Transverse colon (tissue), 4 donors: ENCODE results near the gene CHSY1. TPM values are rescaled to one million over a fixed set of nuclear protein-coding genes. Genes with fewer than 3 reads are reported as not detected.
A peak's percentile ranks its signal among the peaks of the same experiment; 100 is the strongest.

Source experiments
- DNase-seq: peaks from one replicate; pipeline ENCODE4 v3.0.0-alpha.2; 2019
- H3K27ac ChIP-seq, 4 donors: fragments of 200-600 bp; sonication (generic); 2 replicates each; pipeline ENCODE4 v1.5.1; 2016 to 2018; ENCODE audit warnings: inconsistent platforms in 4 of 4
- H3K27me3 ChIP-seq: fragments of 200-600 bp; sonication (generic); 2 replicates; pipeline ENCODE4 v1.5.1; 2017; ENCODE audit warnings: inconsistent platforms
- H3K36me3 ChIP-seq, 4 donors: fragments of 200-600 bp; sonication (generic); 2 replicates each; pipeline ENCODE4 v1.5.1; 2017 to 2019; ENCODE audit warnings: inconsistent platforms in 4 of 4
- H3K4me1 ChIP-seq, 4 donors: fragments of 200-600 bp; sonication (generic); 2 replicates each; pipeline ENCODE4 v1.5.1; 2017 to 2020; ENCODE audit warnings: inconsistent platforms in 4 of 4
- H3K4me3 ChIP-seq, 4 donors: fragments of 200-600 bp; sonication (generic); 1 replicate in 1 of 4; 2 replicates in 3 of 4; pipeline versions ENCODE4 v1.5.1 to v1.6.1; 2017 to 2019; ENCODE audit warnings: inconsistent platforms in 4 of 4
- H3K9me3 ChIP-seq, 2 donors: fragments of 200-600 bp; sonication (generic); 2 replicates each; pipeline ENCODE4 v1.5.1; 2017 to 2019; ENCODE audit warnings: inconsistent platforms in 2 of 2
- EP300 ChIP-seq: sonication (generic); formaldehyde crosslinking; IDR thresholded peaks from one replicate; pipeline ENCODE4 v1.6.1; 2017; ENCODE audit warnings: antibody characterized with exemption, low read depth
- POLR2A ChIP-seq: fragments of 450-650 bp; IDR thresholded peaks from one replicate; pipeline ENCODE4 v1.6.1; 2016; ENCODE audit warnings: antibody characterized with exemption, mild to moderate bottlenecking, moderate library complexity
- POLR2AphosphoS5 ChIP-seq, 3 donors: sonication (generic); formaldehyde crosslinking; IDR thresholded peaks; one replicate each; pipeline ENCODE4 v1.6.1; 2016; ENCODE audit warnings: antibody characterized with exemption in 3 of 3
- WGBS, 2 donors: methylation state at CpG; one replicate each; pipeline ENCODE4 v1.1.5; 2018; ENCODE audit warnings: low coverage in 1 of 2; 5-methylcytosine and 5-hydroxymethylcytosine counted together
- in situ Hi-C, 4 donors: fragments of 200-750 bp; cut with MboI; loops; one replicate each; pipeline versions ENCODE4 v1.15.0 to v1.15.1; 2017; ENCODE audit warnings: low sequenced_read_pairs in 3 of 4, low pct_ligation_motif_present in 1 of 4, low pct_unique_long_range_greater_than_20kb in 1 of 4
- intact Hi-C: fragments of 100-400 bp; cut with DNase I; formaldehyde crosslinking; loops from one replicate; pipeline ENCODE4 v1.15.1; 2023; ENCODE audit warnings: low total_unique reads
- total RNA-seq, 4 donors: library from RNA; depleted of rRNA; stranded (reverse); fragments of >200 nt; gene quantifications; one replicate each; pipeline ENCODE4 v1.1.0, GENCODE V29; 2016
- TF ChIP-seq, protein P1 (sequence below), 5 experiments: fragments of 200-600 bp in 3 of 5; fragments of 450-650 bp in 2 of 5; sonication (generic) in 3 of 5; IDR thresholded peaks; 1 replicate in 2 of 5; 2 replicates in 3 of 5; pipeline ENCODE4 v1.5.1; 2016 to 2017; ENCODE audit warnings: antibody characterized with exemption in 5 of 5, inconsistent platforms in 3 of 5, mild to moderate bottlenecking in 2 of 5, moderate library complexity in 1 of 5

The CHSY1 gene
- total RNA-seq, 4 donors from 2014 or later = 4.0 to 33.7 (median 11.8) TPM

DNA sequence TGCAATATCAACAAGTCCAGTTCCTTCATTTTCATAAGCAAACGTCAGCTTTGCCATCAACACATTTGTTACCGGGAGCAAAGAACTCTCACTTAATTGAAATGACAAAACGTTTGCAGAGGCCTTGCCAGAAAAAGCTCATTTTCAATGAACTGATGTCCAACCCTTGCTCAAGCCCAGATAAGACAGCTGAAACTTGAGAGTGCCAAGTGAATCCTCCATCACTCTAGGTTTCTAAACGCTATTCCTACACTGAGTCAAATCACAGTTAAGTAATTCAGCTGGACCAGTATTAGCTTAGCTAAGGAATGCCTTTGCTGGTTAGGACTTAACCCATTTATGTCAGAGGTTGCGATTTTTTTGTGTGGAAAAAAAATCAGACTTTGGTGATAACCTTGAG, 11.5 kb downstream of the CHSY1 start:
- 64 to 73% methylated on average over 5 of the region's 5 CpGs for WGBS, 2 donors
- TF ChIP-seq POLR2AphosphoS5 (IDR thresholded peaks at IDR 0.05) = peak in 1 of 3 donors; percentile 16
- TF ChIP-seq, protein P1, sequence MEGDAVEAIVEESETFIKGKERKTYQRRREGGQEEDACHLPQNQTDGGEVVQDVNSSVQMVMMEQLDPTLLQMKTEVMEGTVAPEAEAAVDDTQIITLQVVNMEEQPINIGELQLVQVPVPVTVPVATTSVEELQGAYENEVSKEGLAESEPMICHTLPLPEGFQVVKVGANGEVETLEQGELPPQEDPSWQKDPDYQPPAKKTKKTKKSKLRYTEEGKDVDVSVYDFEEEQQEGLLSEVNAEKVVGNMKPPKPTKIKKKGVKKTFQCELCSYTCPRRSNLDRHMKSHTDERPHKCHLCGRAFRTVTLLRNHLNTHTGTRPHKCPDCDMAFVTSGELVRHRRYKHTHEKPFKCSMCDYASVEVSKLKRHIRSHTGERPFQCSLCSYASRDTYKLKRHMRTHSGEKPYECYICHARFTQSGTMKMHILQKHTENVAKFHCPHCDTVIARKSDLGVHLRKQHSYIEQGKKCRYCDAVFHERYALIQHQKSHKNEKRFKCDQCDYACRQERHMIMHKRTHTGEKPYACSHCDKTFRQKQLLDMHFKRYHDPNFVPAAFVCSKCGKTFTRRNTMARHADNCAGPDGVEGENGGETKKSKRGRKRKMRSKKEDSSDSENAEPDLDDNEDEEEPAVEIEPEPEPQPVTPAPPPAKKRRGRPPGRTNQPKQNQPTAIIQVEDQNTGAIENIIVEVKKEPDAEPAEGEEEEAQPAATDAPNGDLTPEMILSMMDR (IDR thresholded peaks at IDR 0.05) = no peak
- no peaks in the 10 kb centered on the region for H3K27me3 ChIP-seq
- in situ Hi-C loops = no loop called here
- no peaks in the 10 kb centered on the region for H3K9me3 ChIP-seq
- no peak overlapping the region for H3K4me3 ChIP-seq
- peak overlapping the region in 2 of 4 donors; percentile 5 to 26 for H3K27ac ChIP-seq
- H3K36me3 ChIP-seq = peaks cover 0 to under 1% (median 0%) of the 10 kb centered on the region in 4 donors
- peaks cover 0 to 61% (median 11%) of the 10 kb centered on the region in 4 donors for H3K4me1 ChIP-seq
- intact Hi-C loops = loop anchor here (10.0 kb wide), 1 partner anchor 116 kb away; no protein-coding TSS in a partner anchor
- no peak for DNase-seq

DNA sequence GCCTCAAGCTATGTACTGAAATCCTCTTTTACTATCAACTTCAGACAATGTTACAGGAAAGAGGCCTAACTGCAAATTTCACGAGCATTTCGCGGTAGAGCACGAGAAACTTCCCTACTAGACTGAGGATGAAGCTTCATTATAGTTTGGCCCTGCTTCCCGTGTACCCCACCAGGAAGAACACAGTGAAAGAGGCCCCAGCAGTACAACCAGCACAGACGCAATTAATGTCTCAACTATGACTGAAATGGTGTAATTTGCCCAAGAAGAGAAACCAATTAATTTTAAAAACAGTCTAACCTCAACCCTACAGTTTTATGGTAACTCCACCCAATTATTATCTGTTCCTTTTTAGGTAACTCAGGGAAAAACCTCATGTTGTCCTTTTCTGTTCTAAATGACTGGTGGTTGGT, 12.1 kb downstream of the CHSY1 start:
- Histone ChIP-seq H3K4me1 (peaks cover 0 to 58% (median 10%) of the 10 kb centered on the region in 4 donors), H3K27ac (peak overlapping the region in 3 of 4 donors; percentile 17 to 26 (median 24)), H3K36me3 (peaks cover 0 to 7% (median 4%) of the 10 kb centered on the region in 4 donors), H3K9me3 (no peaks in the 10 kb centered on the region), H3K4me3 (no peak overlapping the region), H3K27me3 (no peaks in the 10 kb centered on the region)
- in situ Hi-C loops (no loop called here), intact Hi-C loops (loop anchor here (10.0 kb wide), 1 partner anchor 115 kb away; no protein-coding TSS in a partner anchor)
- TF ChIP-seq POLR2AphosphoS5 (IDR thresholded peaks at IDR 0.05) (no peak), POLR2A (no peak), EP300 (no peak)
- TF ChIP-seq, protein P1 (IDR thresholded peaks at IDR 0.05) = no peak
- 62 to 96% methylated on average over 4 to 6 of the region's 6 CpGs for WGBS, 2 donors
- no peak for DNase-seq

DNA sequence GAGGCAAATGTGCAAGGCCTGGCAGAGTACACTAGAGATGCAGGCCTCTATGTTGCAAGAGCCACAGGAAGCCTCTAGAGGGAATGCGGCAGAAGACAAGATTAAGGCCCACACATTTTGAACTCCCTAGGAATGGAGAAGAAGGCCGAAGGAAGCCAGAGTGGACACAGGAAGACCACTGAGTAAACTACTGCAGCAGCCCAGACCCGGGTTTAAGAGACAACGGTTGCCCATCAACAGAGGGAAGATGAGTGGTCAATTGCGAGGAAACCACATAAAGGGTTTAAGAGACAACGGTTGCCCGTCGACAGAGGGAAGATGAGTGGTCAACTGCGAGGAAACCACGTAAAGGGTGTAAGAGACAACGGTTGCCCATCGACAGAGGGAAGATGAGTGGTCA, 14.6 kb downstream of the CHSY1 start:
- H3K4me1 ChIP-seq = peaks cover 0 to 40% (median 4%) of the 10 kb centered on the region in 4 donors
- peak overlapping the region in 1 of 4 donors; percentile 15 for H3K27ac ChIP-seq
- H3K4me3 ChIP-seq = no peak overlapping the region
- in situ Hi-C loops = no loop called here
- peaks cover 0 to 12% (median 6%) of the 10 kb centered on the region in 4 donors for H3K36me3 ChIP-seq
- no peak for DNase-seq
- intact Hi-C loops = no loop called here
- no peaks in the 10 kb centered on the region for H3K27me3 ChIP-seq
- WGBS, 2 donors = 81 to 89% methylated on average over 12 of the region's 12 CpGs
- no peaks in the 10 kb centered on the region for H3K9me3 ChIP-seq
- no peak for TF ChIP-seq POLR2A
- no peak for TF ChIP-seq EP300
- TF ChIP-seq, protein P1 (IDR thresholded peaks at IDR 0.05) = no peak
- TF ChIP-seq POLR2AphosphoS5 (IDR thresholded peaks at IDR 0.05) = no peak

DNA sequence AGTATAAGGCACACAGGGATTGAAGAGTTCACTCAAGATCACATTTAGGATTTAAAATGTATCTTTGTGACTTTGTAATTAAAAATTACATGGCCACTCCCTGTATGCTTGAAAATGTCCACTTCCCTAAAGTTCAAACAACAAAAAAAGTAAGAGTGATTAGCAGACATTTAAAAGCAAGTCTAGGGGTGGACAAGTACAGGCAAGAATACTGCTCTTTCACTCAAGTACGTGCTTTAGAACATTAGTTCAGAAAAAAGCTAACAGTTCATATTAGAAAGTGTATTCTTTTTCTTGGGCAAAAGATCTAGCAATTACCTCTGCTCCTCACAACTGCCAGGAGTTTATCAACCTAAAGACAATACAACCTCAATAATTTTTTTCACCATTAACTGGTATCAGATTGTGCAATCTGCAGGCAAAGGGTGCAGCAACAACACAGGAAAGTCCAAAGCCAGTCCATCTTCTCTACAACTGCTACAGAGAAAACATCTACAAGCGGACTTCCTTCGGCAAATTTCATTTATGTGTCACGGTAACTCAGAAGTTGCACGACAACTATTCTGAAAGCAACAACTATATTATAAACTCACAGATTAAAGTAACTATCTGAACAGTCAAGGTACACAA, 18.1 kb downstream of the CHSY1 start:
- Histone ChIP-seq H3K27me3 (no peaks in the 10 kb centered on the region), H3K4me3 (no peak overlapping the region), H3K27ac (no peak overlapping the region), H3K4me1 (peaks cover 0 to 10% (median 0%) of the 10 kb centered on the region in 4 donors), H3K36me3 (peaks cover 0 to 12% (median 6%) of the 10 kb centered on the region in 4 donors), H3K9me3 (peaks cover 0 to 5% of the 10 kb centered on the region in 2 donors)
- WGBS, 2 donors = 88 to 97% methylated on average over 5 of the region's 5 CpGs
- TF ChIP-seq POLR2AphosphoS5 (IDR thresholded peaks at IDR 0.05) = no peak
- TF ChIP-seq POLR2A = no peak
- TF ChIP-seq EP300 = no peak
- TF ChIP-seq, protein P1 (IDR thresholded peaks at IDR 0.05) = no peak
- intact Hi-C loops = no loop called here
- no peak for DNase-seq
- in situ Hi-C loops = no loop called here
